SJSA1 (cell line): Measurements from ENCODE around the gene MAGI2. TPM values are rescaled to one million over a fixed set of nuclear protein-coding genes. Genes with fewer than 3 reads are reported as not detected.
"Not testable (repeated sequence)": the region's sequence is repeated elsewhere in the genome, so short reads cannot be mapped to it uniquely, and the experiment has no call there.

Source experiments
- DNase-seq, 2 experiments: peaks; one replicate each; pipeline ENCODE4 v3.0.0-alpha.2; 2015 to 2020; ENCODE audit warnings: low spot score in 2 of 2, low read depth in 1 of 2
- H3K27ac ChIP-seq: fragments of 250-450 bp; sonication (Bioruptor Pico); 2 replicates; pipeline ENCODE4 v1.5.1; 2020; ENCODE audit warnings: mild to moderate bottlenecking, moderate library complexity
- H3K27me3 ChIP-seq: fragments of 250-450 bp; sonication (Bioruptor Pico); replicated peaks from 2 replicates; pipeline ENCODE4 v1.5.1; 2020; ENCODE audit warnings: mild to moderate bottlenecking, moderate library complexity
- H3K36me3 ChIP-seq: fragments of 250-450 bp; sonication (Bioruptor Pico); 2 replicates; pipeline ENCODE4 v1.5.1; 2020; ENCODE audit warnings: mild to moderate bottlenecking
- H3K4me1 ChIP-seq: fragments of 250-450 bp; sonication (Bioruptor Pico); replicated peaks from 2 replicates; pipeline ENCODE4 v1.6.1; 2021; ENCODE audit warnings: mild to moderate bottlenecking
- H3K4me3 ChIP-seq: fragments of 250-450 bp; sonication (Bioruptor Pico); 2 replicates; pipeline ENCODE4 v1.5.1; 2020; ENCODE audit warnings: mild to moderate bottlenecking
- H3K9me3 ChIP-seq: fragments of 250-450 bp; sonication (Bioruptor Pico); replicated peaks from 2 replicates; pipeline ENCODE4 v1.5.1; 2020; ENCODE audit warnings: mild to moderate bottlenecking
- total RNA-seq: library from RNA; depleted of rRNA; stranded (reverse); fragments of >200 nt; shearing (Covaris generic); gene quantifications from 2 replicates; pipeline ENCODE4 v1.2.3, GENCODE V29; 2014

MAGI2 gene
- total RNA-seq, 1 experiment from 2014 or later: 0.82 TPM

DNA sequence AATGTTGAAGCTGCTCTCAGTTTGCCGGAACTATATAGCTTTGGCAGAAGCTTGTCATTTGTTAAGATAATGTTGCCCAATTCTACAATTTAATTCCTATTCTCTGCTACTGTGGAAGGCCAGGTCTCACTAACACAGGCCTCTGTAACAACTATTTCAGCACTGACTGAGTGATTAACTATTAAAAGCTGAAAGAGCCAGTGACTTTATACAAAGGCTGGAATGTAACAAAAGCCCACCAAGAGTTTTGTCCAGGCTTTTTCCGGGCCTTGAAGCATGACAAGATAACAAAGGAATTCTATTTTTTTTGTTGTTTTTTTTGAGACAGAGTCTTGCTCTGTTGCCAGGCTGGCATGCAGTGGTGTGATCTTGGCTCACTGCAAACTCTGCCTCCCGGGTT is 859.3 kb downstream of the MAGI2 start:
- H3K27ac ChIP-seq: peak overlapping the region; percentile 47
- H3K4me1 ChIP-seq: peaks cover 12% of the 10 kb centered on the region
- no peaks in the 10 kb centered on the region for H3K36me3 ChIP-seq
- H3K9me3 ChIP-seq: no peaks in the 10 kb centered on the region
- no peaks in the 10 kb centered on the region for H3K27me3 ChIP-seq
- H3K4me3 ChIP-seq: no peak overlapping the region
- peak in 1 of 2 experiments; percentile 38 for DNase-seq

- no peak overlapping the region for H3K27ac ChIP-seq
- no peak for DNase-seq
- H3K27me3 ChIP-seq: no peaks in the 10 kb centered on the region
- H3K4me1 ChIP-seq: peaks cover under 1% of the 10 kb centered on the region; the same call in 1 of the 2 replicates
- no peaks in the 10 kb centered on the region for H3K36me3 ChIP-seq
- no peaks in the 10 kb centered on the region for H3K9me3 ChIP-seq
- H3K4me3 ChIP-seq: no peak overlapping the region
Measured at GRCh38 chr7:78588393-78588792, 865.1 kb downstream of the MAGI2 start.

- H3K4me3 ChIP-seq: no peak overlapping the region
- peak in 1 of 2 experiments; percentile 21 for DNase-seq
- H3K36me3 ChIP-seq: no peaks in the 10 kb centered on the region
- H3K27me3 ChIP-seq: no peaks in the 10 kb centered on the region
- no peaks in the 10 kb centered on the region for H3K4me1 ChIP-seq
- no peaks in the 10 kb centered on the region for H3K9me3 ChIP-seq
- H3K27ac ChIP-seq: no peak overlapping the region
Measured at GRCh38 chr7:78587443-78588044, 865.9 kb downstream of the MAGI2 start.

DNA sequence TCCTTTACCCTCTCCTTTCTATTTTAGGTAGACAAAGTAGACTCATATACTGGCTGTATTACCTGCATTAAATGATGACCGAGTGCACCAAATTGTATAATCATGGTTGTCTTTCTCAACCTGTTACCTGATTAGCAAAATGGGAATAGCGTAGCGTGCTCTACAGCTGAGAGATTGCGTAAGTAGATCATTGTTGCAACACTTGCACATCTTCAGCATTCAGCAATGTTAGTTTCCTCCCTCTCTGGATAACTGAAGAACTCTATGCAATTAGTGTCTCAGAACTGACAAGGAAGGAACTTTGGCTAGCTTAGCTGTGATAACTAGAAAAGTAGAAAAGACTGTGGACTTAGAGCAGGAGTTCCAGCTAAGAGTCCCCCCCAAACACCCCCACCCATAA is 867.5 kb downstream of the MAGI2 start:
- DNase-seq: no peak
- Histone ChIP-seq H3K27ac (no peak overlapping the region), H3K9me3 (no peaks in the 10 kb centered on the region)

DNA sequence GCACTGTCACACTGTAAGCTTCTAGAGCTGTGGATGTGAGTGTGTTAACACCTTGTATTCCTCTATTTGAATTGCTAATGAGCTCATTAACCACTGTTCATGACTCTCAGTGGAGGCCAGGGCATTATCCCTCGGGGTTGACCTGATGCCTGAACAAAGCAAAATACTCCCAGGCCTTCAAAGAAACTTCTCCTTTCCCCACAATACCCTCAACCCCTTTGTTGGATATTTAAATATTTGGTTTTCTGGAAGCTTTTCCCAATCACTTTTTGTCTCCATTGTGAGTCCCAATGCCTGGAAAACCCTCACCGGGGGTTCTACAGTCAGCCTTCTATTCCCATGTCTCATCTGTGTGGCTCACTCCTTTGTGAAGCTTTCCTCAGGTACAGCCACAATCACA is 874.8 kb downstream of the MAGI2 start:
- Histone ChIP-seq H3K36me3 (no peaks in the 10 kb centered on the region), H3K27me3 (no peaks in the 10 kb centered on the region; the same call in 1 of the 2 replicates), H3K27ac (no peak overlapping the region), H3K9me3 (no peaks in the 10 kb centered on the region), H3K4me3 (no peak overlapping the region), H3K4me1 (no peaks in the 10 kb centered on the region)
- no peak for DNase-seq

More for the DNA sequence above, 867.5 kb downstream of the MAGI2 start:
- Histone ChIP-seq H3K27me3 (no peaks in the 10 kb centered on the region), H3K36me3 (no peaks in the 10 kb centered on the region), H3K4me3 (no peak overlapping the region), H3K4me1 (no peaks in the 10 kb centered on the region)

- not testable (repeated sequence) for H3K9me3 ChIP-seq, H3K36me3 ChIP-seq, H3K27me3 ChIP-seq, H3K4me1 ChIP-seq, H3K27ac ChIP-seq, H3K4me3 ChIP-seq, DNase-seq
Measured at GRCh38 chr7:78577174-78577952, 876.1 kb downstream of the MAGI2 start.

GRCh38 chr7:78576236-78576635 is 877.2 kb downstream of the MAGI2 start:
- Histone ChIP-seq H3K4me3 (no peak overlapping the region), H3K27me3 (no peaks in the 10 kb centered on the region; the same call in 1 of the 2 replicates), H3K36me3 (no peaks in the 10 kb centered on the region), H3K27ac (no peak overlapping the region), H3K9me3 (no peaks in the 10 kb centered on the region), H3K4me1 (no peaks in the 10 kb centered on the region)
- no peak for DNase-seq

- no peak overlapping the region for H3K4me3 ChIP-seq
- H3K4me1 ChIP-seq: no peaks in the 10 kb centered on the region
- no peaks in the 10 kb centered on the region for H3K27me3 ChIP-seq
- H3K36me3 ChIP-seq: no peaks in the 10 kb centered on the region
- no peak overlapping the region for H3K27ac ChIP-seq
- no peaks in the 10 kb centered on the region for H3K9me3 ChIP-seq
- no peak for DNase-seq
Measured at GRCh38 chr7:78571292-78571691, 882.2 kb downstream of the MAGI2 start.

- H3K27ac ChIP-seq: no peak overlapping the region
- no peaks in the 10 kb centered on the region for H3K4me1 ChIP-seq
- H3K27me3 ChIP-seq: no peaks in the 10 kb centered on the region
- DNase-seq: no peak
- H3K9me3 ChIP-seq: no peaks in the 10 kb centered on the region
- H3K4me3 ChIP-seq: no peak overlapping the region
- H3K36me3 ChIP-seq: no peaks in the 10 kb centered on the region
Measured at GRCh38 chr7:78568690-78569089, 884.8 kb downstream of the MAGI2 start.

DNA sequence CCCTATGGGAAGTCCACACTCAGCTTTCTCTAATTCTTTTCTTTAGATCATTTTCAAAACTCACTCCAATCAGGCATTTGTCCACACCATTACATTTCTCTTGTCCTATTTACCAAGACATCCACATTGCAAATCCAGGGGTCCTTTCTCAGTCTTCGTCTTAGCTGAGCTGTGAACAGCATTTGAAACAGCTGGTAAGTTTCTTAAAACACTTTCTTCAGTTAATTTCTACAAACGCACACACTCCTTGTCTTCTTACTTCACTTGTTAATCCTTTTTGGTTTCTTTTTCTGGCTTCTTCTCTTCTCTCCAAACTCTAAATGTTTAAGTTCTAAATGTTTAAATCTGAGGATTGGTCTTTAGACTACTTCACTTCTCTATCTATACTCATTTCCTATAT is 885.6 kb downstream of the MAGI2 start:
- Histone ChIP-seq H3K4me1 (no peaks in the 10 kb centered on the region), H3K27me3 (no peaks in the 10 kb centered on the region), H3K4me3 (no peak overlapping the region), H3K36me3 (no peaks in the 10 kb centered on the region), H3K9me3 (no peaks in the 10 kb centered on the region), H3K27ac (no peak overlapping the region)
- DNase-seq: no peak

DNA sequence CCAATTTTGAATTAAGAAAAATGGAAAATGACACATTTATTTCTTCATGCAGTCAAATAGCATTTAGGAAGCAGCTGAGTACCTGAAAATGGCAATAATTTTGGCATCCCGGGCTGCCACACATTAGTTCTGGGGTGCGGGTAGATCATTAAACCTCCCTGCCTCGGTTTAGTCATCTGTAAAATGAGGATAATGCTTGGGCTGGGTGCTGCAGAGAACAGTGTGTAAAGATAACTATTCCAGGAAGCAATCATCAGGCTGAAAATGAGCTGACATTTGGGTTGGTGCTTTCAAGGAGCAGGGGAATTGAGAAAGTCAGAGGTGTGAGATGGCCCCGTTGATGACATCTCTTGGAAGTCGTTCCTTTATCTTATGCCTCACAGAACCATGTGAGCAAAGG is 887.7 kb downstream of the MAGI2 start:
- H3K9me3 ChIP-seq: no peaks in the 10 kb centered on the region
- H3K4me3 ChIP-seq: no peak overlapping the region
- H3K27me3 ChIP-seq: no peaks in the 10 kb centered on the region
- no peaks in the 10 kb centered on the region for H3K36me3 ChIP-seq
- H3K4me1 ChIP-seq: no peaks in the 10 kb centered on the region
- H3K27ac ChIP-seq: no peak overlapping the region
- no peak for DNase-seq

DNA sequence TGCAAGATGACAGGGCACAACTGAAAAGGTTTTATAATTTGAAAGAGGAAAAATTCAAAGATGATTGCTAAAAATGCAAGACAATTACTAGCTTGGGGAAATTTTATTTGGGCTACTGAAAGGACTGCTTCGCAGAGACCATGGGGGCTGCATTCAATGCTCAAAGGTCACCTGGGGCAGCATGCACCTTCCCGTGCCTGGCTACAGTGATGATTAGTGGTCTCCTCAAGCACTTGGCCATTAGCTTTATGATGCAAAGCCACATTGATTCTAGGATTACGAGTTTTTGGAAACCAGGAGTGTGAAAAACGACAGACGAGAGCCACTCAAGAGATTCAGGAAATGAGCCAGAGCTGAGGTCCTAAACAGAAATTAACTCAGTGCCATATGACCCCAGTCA is 890.3 kb downstream of the MAGI2 start:
- Histone ChIP-seq H3K27ac (no peak overlapping the region), H3K4me1 (no peaks in the 10 kb centered on the region)

GRCh38 chr7:78562191-78562590 is 891.3 kb downstream of the MAGI2 start:
- DNase-seq: no peak
- Histone ChIP-seq H3K4me3 (no peak overlapping the region), H3K4me1 (no peaks in the 10 kb centered on the region), H3K27ac (no peak overlapping the region), H3K36me3 (no peaks in the 10 kb centered on the region), H3K9me3 (no peaks in the 10 kb centered on the region), H3K27me3 (no peaks in the 10 kb centered on the region)

More for the DNA sequence above, 890.3 kb downstream of the MAGI2 start:
- Histone ChIP-seq H3K36me3 (no peaks in the 10 kb centered on the region), H3K9me3 (no peaks in the 10 kb centered on the region), H3K4me3 (no peak overlapping the region), H3K27me3 (no peaks in the 10 kb centered on the region)
- DNase-seq: no peak

- no peak for DNase-seq
- no peaks in the 10 kb centered on the region for H3K4me1 ChIP-seq
- H3K9me3 ChIP-seq: no peaks in the 10 kb centered on the region
- H3K4me3 ChIP-seq: no peak overlapping the region
- H3K27me3 ChIP-seq: no peaks in the 10 kb centered on the region
- H3K36me3 ChIP-seq: no peaks in the 10 kb centered on the region
- no peak overlapping the region for H3K27ac ChIP-seq
Measured at GRCh38 chr7:78558566-78558965, 894.9 kb downstream of the MAGI2 start.
